Stimulated activated CD4-positive, alpha-beta T cell treated with anti-CD3 and anti-CD28 coated beads, Interleukin-2, amount 100 ng/mL, for 4 hours (primary cell): ENCODE measurements around the gene OR2A1.
"Not testable (repeated sequence)": the region's sequence is repeated elsewhere in the genome, so short reads cannot be mapped to it uniquely, and the experiment has no call there.

Experiments used
- DNase-seq: peaks from one replicate; pipeline ENCODE4 v3.0.0-alpha.2; 2020; ENCODE audit warnings: low read depth

OR2A1 gene

DNA sequence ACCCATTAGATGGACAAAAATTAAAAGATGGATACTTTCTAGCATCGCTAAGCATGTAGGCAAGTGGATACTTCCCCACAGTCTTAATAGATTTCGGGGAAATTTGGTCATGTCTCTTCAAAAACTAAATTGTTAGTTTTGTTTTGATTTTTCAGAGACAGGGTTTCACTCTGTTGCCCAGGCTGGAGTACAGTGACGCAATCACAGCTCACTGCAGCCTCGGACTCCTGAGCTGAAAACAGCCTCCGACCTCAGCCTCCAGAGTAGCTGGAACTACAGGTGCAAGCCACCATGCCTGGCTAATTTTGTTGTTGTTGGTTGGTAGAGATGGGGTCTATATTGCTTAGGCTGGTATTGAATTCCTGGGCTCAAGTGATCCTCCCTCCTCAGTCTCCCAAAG, 13.6 kb downstream of the OR2A1 start:
- not testable (repeated sequence) for DNase-seq

DNA sequence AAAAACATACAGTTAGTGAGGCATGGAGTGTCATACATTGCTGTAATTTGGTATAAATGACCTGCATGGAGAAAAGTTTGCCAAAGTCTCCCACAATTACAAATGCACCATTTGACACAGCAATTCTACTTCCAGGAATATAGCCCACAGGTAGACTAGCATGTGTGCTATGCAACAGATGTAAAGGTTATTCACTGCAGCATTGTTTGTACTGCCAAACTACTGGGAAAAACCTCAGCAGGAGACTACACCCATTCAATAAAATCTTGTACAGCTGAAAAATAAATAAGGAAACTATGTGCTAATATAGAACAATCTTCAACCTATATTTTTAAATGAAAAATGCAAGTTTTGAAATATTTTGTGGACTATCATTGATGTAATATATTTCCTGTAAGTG, 17.8 kb downstream of the OR2A1 start:
- not testable (repeated sequence) for DNase-seq

DNA sequence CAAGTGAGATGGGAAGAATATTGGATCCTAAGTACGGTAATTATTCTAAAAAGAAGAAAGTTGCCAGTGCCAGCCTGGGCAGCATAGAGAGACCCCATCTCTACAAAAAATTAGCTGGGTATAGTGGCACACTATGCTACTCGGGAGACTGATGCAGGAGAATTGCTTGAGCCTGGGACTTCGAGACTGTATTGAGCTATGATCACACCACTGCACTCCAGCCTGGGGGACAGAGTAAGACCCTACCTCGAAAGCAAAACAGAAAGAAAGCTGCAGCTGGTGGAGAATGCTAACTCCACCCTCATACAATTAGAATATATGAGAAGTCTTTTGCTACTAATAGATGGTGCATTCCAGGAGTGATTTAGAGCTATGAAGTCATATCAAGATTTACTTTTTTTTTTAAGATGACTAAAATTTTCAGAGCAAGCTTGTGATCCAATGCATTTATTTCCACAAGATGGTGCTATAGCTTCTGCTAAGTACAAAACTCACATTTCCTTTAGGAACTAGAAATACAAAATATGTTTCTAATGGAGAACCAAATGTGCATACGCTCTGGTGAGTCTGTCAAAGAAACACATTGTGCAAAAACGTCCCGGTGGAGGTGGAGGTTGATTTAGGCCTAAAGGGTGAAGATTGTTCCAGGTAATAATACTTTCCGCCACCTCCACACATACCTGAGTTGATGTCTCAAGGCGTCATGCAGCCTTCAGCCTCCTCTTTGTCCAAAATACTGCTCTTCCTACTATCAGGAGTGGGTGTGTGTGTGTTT, 19.2 kb downstream of the OR2A1 start:
- not testable (repeated sequence) for DNase-seq

DNA sequence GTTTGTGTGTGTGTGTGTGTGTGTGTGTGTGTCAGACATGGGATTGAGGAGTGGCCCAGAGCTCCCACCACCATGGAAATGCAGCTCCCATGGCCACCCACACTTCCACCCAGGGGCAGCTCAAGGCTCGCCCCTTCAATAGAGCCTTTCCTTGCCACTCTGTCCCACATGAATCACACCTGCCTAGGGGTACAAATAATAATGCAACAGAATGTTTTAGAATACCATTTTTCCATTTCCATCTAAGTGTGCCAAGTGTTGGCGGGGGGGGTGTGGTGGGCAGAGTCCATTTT, 19.7 kb downstream of the OR2A1 start:
- not testable (repeated sequence) for DNase-seq

DNA sequence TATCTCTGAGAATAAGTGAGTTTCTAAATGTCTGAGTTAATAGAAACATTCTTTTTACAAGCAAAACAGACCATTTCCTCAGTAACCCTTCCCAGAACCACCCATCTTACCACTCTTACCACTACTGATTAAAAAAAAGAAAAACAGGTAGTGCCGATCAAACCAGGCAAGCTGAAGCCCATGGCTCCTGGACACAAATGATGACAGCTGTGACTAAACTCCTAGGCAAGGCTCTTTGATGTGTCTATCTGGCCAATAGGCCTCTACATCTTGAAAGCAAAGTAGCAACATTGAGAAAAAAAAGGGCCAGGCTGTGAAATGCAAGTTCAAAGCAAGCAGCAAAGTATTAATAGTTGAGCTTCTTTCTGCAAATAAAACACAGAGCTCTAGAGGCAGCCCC, 36.4 kb downstream of the OR2A1 start:
- DNase-seq: not testable (repeated sequence)

DNA sequence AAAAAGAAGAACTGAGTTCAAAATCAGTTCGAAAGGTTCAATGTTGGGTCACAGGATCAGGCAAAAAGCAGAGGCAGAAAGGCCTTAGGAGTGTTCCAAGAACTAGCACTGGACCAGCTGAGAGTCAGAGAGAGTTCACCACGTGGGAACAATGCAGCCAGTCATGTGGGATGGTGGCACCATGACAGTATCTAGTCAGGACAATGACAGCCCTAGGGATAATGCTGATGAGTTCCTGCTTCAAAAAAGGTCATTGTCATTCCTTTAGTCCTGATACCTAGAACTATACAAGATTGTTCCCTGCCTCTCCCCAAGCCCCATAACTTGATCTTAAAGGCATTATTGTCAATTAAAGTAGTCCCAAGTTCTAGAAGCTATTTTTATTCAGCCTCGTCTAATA, 39.4 kb downstream of the OR2A1 start:
- DNase-seq: not testable (repeated sequence)

DNA sequence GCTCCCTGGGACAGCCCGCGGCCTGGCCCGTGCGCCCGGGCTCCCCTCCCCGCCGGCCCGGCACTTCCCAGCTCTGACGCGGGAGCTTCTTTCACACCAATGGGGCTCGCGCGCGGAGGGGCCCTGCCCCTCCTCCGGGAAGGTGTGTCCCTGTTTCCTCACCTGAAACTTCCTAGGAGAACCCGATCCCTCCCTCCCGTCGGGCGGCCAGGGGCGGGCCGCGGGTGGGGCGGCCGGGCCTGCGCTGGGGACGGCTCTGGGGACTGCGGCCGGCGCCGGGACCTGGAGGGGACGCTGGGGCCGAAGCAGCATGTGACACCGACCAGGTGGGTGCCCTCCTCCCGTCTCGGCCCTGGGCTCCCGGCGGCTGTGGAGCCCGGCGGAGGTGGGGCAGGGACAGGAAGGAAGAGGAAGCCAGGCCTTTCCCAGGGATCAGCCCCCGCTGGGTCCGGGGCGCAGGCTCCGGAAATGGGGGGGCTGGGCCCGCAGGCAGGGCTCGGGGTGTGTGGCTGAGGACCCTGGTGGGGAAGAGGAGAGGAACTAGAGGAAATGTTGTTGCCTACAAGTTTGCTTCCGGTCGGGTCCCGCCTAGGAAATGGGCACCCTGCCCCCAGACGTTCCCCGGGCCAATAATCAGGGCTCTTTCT, 43.1 kb downstream of the OR2A1 start, which contains the start of gene ARHGEF5:
ARHGEF5 (plus strand) TSS at position 227 of the 647 bp plus-strand sequence. CDS start 7,268 bp downstream, outside the sequence.
- DNase-seq: not testable (repeated sequence)

DNA sequence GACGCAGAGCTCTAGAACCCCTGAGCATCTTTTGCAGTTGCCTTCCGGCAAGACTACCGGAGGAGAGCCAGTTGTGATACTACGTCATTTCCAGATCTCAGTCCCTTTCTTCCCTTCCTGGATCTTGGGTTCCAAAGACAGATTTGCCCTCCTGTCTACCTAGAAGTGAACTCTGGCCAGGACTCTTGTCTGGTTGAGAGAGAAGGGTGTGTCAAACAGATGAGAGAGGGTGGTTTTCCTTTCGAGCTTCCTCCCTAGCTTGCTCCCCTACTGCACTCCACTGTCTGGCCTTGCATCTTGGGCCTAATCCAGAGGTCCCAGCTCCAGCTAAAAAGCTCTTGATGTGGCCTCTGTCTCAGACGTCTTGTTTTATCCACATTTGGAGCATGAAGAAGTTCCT, 44.0 kb downstream of the OR2A1 start:
- DNase-seq: not testable (repeated sequence)

DNA sequence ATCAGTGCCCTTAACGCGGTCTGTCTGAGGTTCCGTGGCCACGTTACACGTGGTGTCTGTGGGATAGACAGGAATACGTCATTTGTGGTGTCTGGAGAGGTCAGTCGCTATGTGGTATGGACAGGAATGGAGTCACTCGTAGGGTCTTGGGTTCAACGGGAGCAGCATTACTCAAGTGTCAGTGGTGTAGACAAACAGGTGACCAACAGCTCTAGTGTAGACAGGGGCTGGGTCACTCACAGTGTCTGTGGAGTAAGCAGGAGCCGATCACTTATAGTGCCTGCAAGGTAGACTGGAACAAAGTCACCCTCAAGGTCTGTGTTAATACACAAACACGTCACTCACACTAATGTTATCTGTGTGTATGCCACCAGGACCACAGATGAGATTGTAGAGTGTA, 44.6 kb downstream of the OR2A1 start:
- not testable (repeated sequence) for DNase-seq

DNA sequence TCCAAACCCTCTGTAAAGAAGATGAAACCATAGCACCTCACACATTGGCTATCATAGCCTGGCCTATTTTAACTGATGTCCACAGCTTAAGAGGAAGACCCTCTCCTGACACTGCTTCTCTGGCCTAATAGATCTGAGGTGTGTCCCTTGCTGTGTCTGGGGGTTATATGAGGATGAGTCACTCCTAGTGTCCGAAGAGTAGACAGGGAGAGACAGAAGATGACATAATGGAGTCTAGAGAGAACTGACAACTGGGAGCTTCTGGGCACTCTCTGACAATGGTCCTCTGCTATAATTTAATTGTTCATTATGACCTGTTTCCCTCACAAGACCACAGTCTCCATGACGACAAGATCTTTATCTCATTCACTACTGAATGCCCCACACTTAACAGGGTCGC, 49.8 kb downstream of the OR2A1 start:
- not testable (repeated sequence) for DNase-seq

DNA sequence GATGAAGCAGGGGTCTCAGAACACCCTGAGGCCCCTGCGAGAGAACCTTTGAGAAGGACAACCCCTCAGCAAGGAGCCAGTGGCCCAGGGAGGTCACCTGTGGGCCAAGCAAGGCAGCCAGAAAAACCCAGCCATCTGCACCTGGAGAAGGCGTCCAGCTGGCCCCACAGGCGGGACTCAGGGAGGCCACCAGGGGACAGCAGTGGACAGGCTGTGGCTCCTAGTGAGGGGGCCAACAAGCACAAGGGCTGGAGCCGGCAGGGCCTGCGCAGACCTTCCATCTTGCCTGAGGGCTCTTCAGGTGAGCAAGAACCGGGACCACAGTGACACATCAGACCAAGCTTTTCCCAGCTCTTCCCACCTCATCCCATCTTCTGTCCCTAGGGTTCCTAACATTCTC, 53.3 kb downstream of the OR2A1 start:
- DNase-seq: not testable (repeated sequence)

DNA sequence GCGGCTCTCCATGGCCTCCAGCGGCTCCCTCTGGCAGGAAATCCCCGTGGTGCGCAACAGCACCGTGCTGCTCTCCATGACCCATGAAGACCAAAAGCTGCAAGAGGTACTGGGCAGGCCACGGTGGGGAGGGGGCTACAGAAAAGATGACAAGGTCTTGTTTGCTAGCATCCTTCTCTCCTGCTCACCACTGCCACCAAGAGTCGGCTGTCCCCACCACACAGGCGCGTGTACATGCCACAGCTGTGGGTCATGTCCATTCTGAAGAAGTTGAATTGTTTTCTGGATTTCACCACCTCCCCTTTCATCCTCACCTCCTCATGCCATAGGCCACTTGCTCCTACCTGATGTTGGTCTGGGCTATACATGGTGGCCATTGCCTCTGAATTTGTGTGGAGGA, 55.0 kb downstream of the OR2A1 start:
- DNase-seq: not testable (repeated sequence)

DNA sequence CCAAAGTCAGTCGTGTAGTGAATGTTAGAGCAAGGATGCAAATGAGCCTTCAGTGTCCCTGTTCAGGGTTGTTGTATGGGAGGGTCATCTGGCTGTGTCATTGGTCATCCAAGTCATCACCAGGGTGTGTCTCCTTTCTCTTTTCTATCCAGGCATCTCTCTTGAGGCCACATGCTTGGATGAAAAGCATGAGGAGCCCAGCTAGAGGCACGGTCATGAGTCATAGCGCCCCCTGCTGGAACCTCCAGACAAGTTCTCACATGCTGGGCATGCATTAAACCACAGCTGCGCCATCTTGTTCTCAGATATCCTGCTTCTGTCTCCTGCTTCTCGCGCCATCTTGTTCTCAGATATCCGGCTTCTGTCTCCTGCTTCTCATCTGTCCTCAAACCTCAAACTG, 57.0 kb downstream of the OR2A1 start:
- DNase-seq: not testable (repeated sequence)
